ENCODE results near the gene CFAP77. TPM values are rescaled to one million over a fixed set of nuclear protein-coding genes. Genes with fewer than 3 reads are reported as not detected.

The CFAP77 gene
- total RNA-seq, 1 experiment from 2014 or later, result not detected

GRCh38 chr9:132408521-132408920 is 1.5 kb upstream of the CFAP77 start:
- DNase-seq (ENCODE audit: low spot score), result no peak

- no peak for DNase-seq (ENCODE audit: low spot score)
Measured at GRCh38 chr9:132410642-132411041, 631 bp downstream of the CFAP77 start.

- peak; percentile 82 for DNase-seq (ENCODE audit: low spot score)
Measured at GRCh38 chr9:132411091-132411508, 1.1 kb downstream of the CFAP77 start.

GRCh38 chr9:132412089-132412488 is 2.1 kb downstream of the CFAP77 start:
- DNase-seq (ENCODE audit: low spot score), result no peak

- no peak for DNase-seq (ENCODE audit: low spot score)
Measured at GRCh38 chr9:132413926-132414325, 3.9 kb downstream of the CFAP77 start.

GRCh38 chr9:132414731-132415130 is 4.7 kb downstream of the CFAP77 start:
- no peak for DNase-seq (ENCODE audit: low spot score)

GRCh38 chr9:132415181-132415580 is 5.2 kb downstream of the CFAP77 start:
- no peak for DNase-seq (ENCODE audit: low spot score)

GRCh38 chr9:132418726-132419363 is 8.8 kb downstream of the CFAP77 start:
- DNase-seq (ENCODE audit: low spot score), result no peak

- DNase-seq (ENCODE audit: low spot score), result no peak
Measured at GRCh38 chr9:132422574-132422973, 12.6 kb downstream of the CFAP77 start.

GRCh38 chr9:132423503-132423902 is 13.5 kb downstream of the CFAP77 start:
- DNase-seq (ENCODE audit: low spot score), result no peak

GRCh38 chr9:132424857-132425674 is 15.1 kb downstream of the CFAP77 start:
- no peak for DNase-seq (ENCODE audit: low spot score)

- DNase-seq (ENCODE audit: low spot score), result no peak
Measured at GRCh38 chr9:132425675-132426062, 15.7 kb downstream of the CFAP77 start.

- no peak for DNase-seq (ENCODE audit: low spot score)
Measured at GRCh38 chr9:132426639-132427414, 16.8 kb downstream of the CFAP77 start.

- no peak for DNase-seq (ENCODE audit: low spot score)
Measured at GRCh38 chr9:132430998-132431397, 21.0 kb downstream of the CFAP77 start.

- DNase-seq (ENCODE audit: low spot score), result no peak
Measured at GRCh38 chr9:132434881-132435280, 24.9 kb downstream of the CFAP77 start.

- no peak for DNase-seq (ENCODE audit: low spot score)
Measured at GRCh38 chr9:132439153-132439552, 29.1 kb downstream of the CFAP77 start.

GRCh38 chr9:132440735-132441134 is 30.7 kb downstream of the CFAP77 start:
- DNase-seq (ENCODE audit: low spot score), result no peak

GRCh38 chr9:132441404-132441803 is 31.4 kb downstream of the CFAP77 start:
- DNase-seq (ENCODE audit: low spot score), result no peak

GRCh38 chr9:132443951-132444607 is 34.1 kb downstream of the CFAP77 start:
- DNase-seq (ENCODE audit: low spot score), result no peak

GRCh38 chr9:132446887-132447286 is 36.9 kb downstream of the CFAP77 start:
- no peak for DNase-seq (ENCODE audit: low spot score)

GRCh38 chr9:132447346-132447745 is 37.3 kb downstream of the CFAP77 start:
- no peak for DNase-seq (ENCODE audit: low spot score)

GRCh38 chr9:132447902-132448301 is 37.9 kb downstream of the CFAP77 start:
- no peak for DNase-seq (ENCODE audit: low spot score)

Data from HT-29 (cell line).